ENCODE measurements around the gene CCT7. TPM values are rescaled to one million over a fixed set of nuclear protein-coding genes. Genes with fewer than 3 reads are reported as not detected.

Gene CCT7
- total and polyA plus RNA-seq, 10 of the 15 experiments (the other 5 are each of a cell fraction or from before 2014, with no cell fraction given) = 206 to 598 (median 486) TPM

GRCh38 chr2:73301636-73302035 lies 67.5 kb downstream of the CCT7 start:
- no peak overlapping the region for H3K4me3 ChIP-seq
- FAIRE-seq = no peak
- ATAC-seq = no peak
- SMC1A ChIA-PET (ENCODE audit: uncharacterized antibody, unreplicated experiment) = no interaction called here
- H3K79me2 ChIP-seq (ENCODE audit: control insufficient read depth, insufficient read depth, low read length) = no peaks in the 10 kb centered on the region
- in situ Hi-C loops (cut with MboI) = no loop called here
- CTCF ChIA-PET = no interaction called here
- 49% methylated on average over 4 of the region's 4 CpGs for WGBS (ENCODE audit: insufficient coverage, insufficient replicate concordance, low lambda C conversion rate, missing lambda C conversion rate)
- DNase-seq (ENCODE audit: low read depth, low spot score) = no peak
- no peak overlapping the region for H3K4me2 ChIP-seq (ENCODE audit: control insufficient read depth, insufficient read depth)
- POLR2A ChIA-PET = no interaction called here
- H3K27me3 ChIP-seq (replicated peaks in 1 of 2; ENCODE audit: control insufficient read depth in 2 of 2, insufficient read depth in 2 of 2, low read length in 1 of 2) = peaks cover 2 to 4% of the 10 kb centered on the region in 2 experiments; a peak in 3 of 4 replicates
- no peaks in the 10 kb centered on the region for H3K9me3 ChIP-seq (replicated peaks; ENCODE audit: control insufficient read depth, insufficient read depth, low read length)
- H3K36me3 ChIP-seq (ENCODE audit: control insufficient read depth in 2 of 2, insufficient read depth in 2 of 2, low read length in 1 of 2) = no peaks in the 10 kb centered on the region
- H2AFZ ChIP-seq (ENCODE audit: control insufficient read depth, low read depth, low read length) = no peak overlapping the region
- no peaks in the 10 kb centered on the region for H3K4me1 ChIP-seq (ENCODE audit: control insufficient read depth, insufficient read depth, low read length)
- intact Hi-C loops (cut with micrococcal nuclease; ENCODE audit: unreplicated experiment) = no loop called here
- RAD21 ChIA-PET (ENCODE audit: unreplicated experiment) = no interaction called here
- no peak overlapping the region for H3K9ac ChIP-seq (ENCODE audit: control insufficient read depth, insufficient read depth, low read length)
- no peaks in the 10 kb centered on the region for H4K20me1 ChIP-seq (ENCODE audit: control insufficient read depth, insufficient read depth)
- no TSS peak for BruUV-seq (replicated peaks)
- H3K27ac ChIP-seq (ENCODE audit: control insufficient read depth, insufficient read depth) = no peak overlapping the region
- TF ChIP-seq ZNF592 (IDR thresholded peaks at IDR 0.05) = no peak
- TF ChIP-seq SMARCA5 (IDR thresholded peaks at IDR 0.05) = no peak
- TF ChIP-seq RAD51 (IDR thresholded peaks at IDR 0.05) = no peak
- TF ChIP-seq MTA2 (IDR thresholded peaks at IDR 0.05; ENCODE audit: low read depth) = no peak
- no peak for TF ChIP-seq NR2C1 (IDR thresholded peaks at IDR 0.05)
- TF ChIP-seq PBX3 (IDR thresholded peaks at IDR 0.05; ENCODE audit: insufficient replicate concordance, low read depth, low read length) = no peak
- no peak for TF ChIP-seq PAX5 (IDR thresholded peaks at IDR 0.05; ENCODE audit: borderline replicate concordance, low read depth, low read length)
- no peak for TF ChIP-seq TCF7 (IDR thresholded peaks at IDR 0.05; ENCODE audit: borderline replicate concordance)

Small RNA genes within 50 kb of the gene (small RNA-seq; reads per million reads assigned to genes)
- gene RNU6-111P = not detected

Other genes starting within 250 kb of the CCT7 start
Only the 7 nearest of the 8 such genes appear.
- not detected in 2 replicates for gene RAB11FIP5, start 121.4 kb upstream of the CCT7 start, total RNA-seq (2014; rRNA removed)
- not detected in 2 replicates for gene RAB11FIP5, start 121.4 kb upstream of the CCT7 start, total RNA-seq (2014; rRNA removed; fragmentation: Illumina TruSeq; extraction: Trizol)
- 0.05 and 0.08 TPM in 2 replicates for gene RAB11FIP5, start 121.4 kb upstream of the CCT7 start, total RNA-seq (2021)
- gene RAB11FIP5, start 121.4 kb upstream of the CCT7 start, polyA plus RNA-seq (2011; rRNA removed) = 0.01 and 0.20 TPM in 2 replicates
- gene RAB11FIP5, start 121.4 kb upstream of the CCT7 start, polyA plus RNA-seq (2014; fragmentation: Illumina TruSeq; extraction: Trizol) = not detected in 2 replicates
- under 1 TPM in 1 of 2 experiments, not detected in 1; 0.07 TPM for gene RAB11FIP5, start 121.4 kb upstream of the CCT7 start, polyA plus RNA-seq (2014; fragmentation: Nextera tagmentation; extraction: Ambion mirVana)
- gene RAB11FIP5, start 121.4 kb upstream of the CCT7 start, polyA plus RNA-seq (2014; rRNA removed) = 0.03 and 0.08 TPM in 2 replicates
- gene RAB11FIP5, start 121.4 kb upstream of the CCT7 start, polyA plus RNA-seq (2016; fragmentation: Nextera tagmentation; extraction: Ambion mirVana) = not detected
- not detected in 2 replicates for gene NOTO, start 31.7 kb upstream of the CCT7 start, total RNA-seq (2014; rRNA removed)
- gene NOTO, start 31.7 kb upstream of the CCT7 start, total RNA-seq (2014; rRNA removed; fragmentation: Illumina TruSeq; extraction: Trizol) = not detected in 2 replicates
- gene NOTO, start 31.7 kb upstream of the CCT7 start, total RNA-seq (2021) = not detected in 2 replicates
- not detected in 2 replicates for gene NOTO, start 31.7 kb upstream of the CCT7 start, polyA plus RNA-seq (2011; rRNA removed)
- gene NOTO, start 31.7 kb upstream of the CCT7 start, polyA plus RNA-seq (2014; fragmentation: Illumina TruSeq; extraction: Trizol) = not detected in 2 replicates
- gene NOTO, start 31.7 kb upstream of the CCT7 start, polyA plus RNA-seq (2014; fragmentation: Nextera tagmentation; extraction: Ambion mirVana) = not detected
- not detected in 2 replicates for gene NOTO, start 31.7 kb upstream of the CCT7 start, polyA plus RNA-seq (2014; rRNA removed)
- not detected for gene NOTO, start 31.7 kb upstream of the CCT7 start, polyA plus RNA-seq (2016; fragmentation: Nextera tagmentation; extraction: Ambion mirVana)
- 31.4 and 31.5 TPM in 2 replicates for gene SMYD5, start 20.1 kb upstream of the CCT7 start, total RNA-seq (2014; rRNA removed)
- 21.1 and 21.2 TPM in 2 replicates for gene SMYD5, start 20.1 kb upstream of the CCT7 start, total RNA-seq (2014; rRNA removed; fragmentation: Illumina TruSeq; extraction: Trizol)
- 30.8 and 34.4 TPM in 2 replicates for gene SMYD5, start 20.1 kb upstream of the CCT7 start, total RNA-seq (2021)
- 23.1 and 34.7 TPM in 2 replicates for gene SMYD5, start 20.1 kb upstream of the CCT7 start, polyA plus RNA-seq (2011; rRNA removed)
- gene SMYD5, start 20.1 kb upstream of the CCT7 start, polyA plus RNA-seq (2014; fragmentation: Illumina TruSeq; extraction: Trizol) = 29.9 and 35.3 TPM in 2 replicates
- 1 to 10 TPM; 6.1 to 6.6 TPM for gene SMYD5, start 20.1 kb upstream of the CCT7 start, polyA plus RNA-seq (2014; fragmentation: Nextera tagmentation; extraction: Ambion mirVana)
- 33.8 and 34.1 TPM in 2 replicates for gene SMYD5, start 20.1 kb upstream of the CCT7 start, polyA plus RNA-seq (2014; rRNA removed)
- gene SMYD5, start 20.1 kb upstream of the CCT7 start, polyA plus RNA-seq (2016; fragmentation: Nextera tagmentation; extraction: Ambion mirVana) = 10 to 100 TPM; 18.4 to 18.8 TPM
- gene PRADC1, start 1.1 kb upstream of the CCT7 start, total RNA-seq (2014; rRNA removed) = 16.9 and 18.6 TPM in 2 replicates
- 11.7 and 12.4 TPM in 2 replicates for gene PRADC1, start 1.1 kb upstream of the CCT7 start, total RNA-seq (2014; rRNA removed; fragmentation: Illumina TruSeq; extraction: Trizol)
- 13.4 and 15.7 TPM in 2 replicates for gene PRADC1, start 1.1 kb upstream of the CCT7 start, total RNA-seq (2021)
- 5.1 and 8.9 TPM in 2 replicates for gene PRADC1, start 1.1 kb upstream of the CCT7 start, polyA plus RNA-seq (2011; rRNA removed)
- 6.2 and 12.6 TPM in 2 replicates for gene PRADC1, start 1.1 kb upstream of the CCT7 start, polyA plus RNA-seq (2014; fragmentation: Illumina TruSeq; extraction: Trizol)
- 1 to 10 TPM; 3.7 to 8.1 TPM for gene PRADC1, start 1.1 kb upstream of the CCT7 start, polyA plus RNA-seq (2014; fragmentation: Nextera tagmentation; extraction: Ambion mirVana)
- gene PRADC1, start 1.1 kb upstream of the CCT7 start, polyA plus RNA-seq (2014; rRNA removed) = 14.9 and 16.1 TPM in 2 replicates
- gene PRADC1, start 1.1 kb upstream of the CCT7 start, polyA plus RNA-seq (2016; fragmentation: Nextera tagmentation; extraction: Ambion mirVana) = 10 to 100 TPM; 31.5 to 39.0 TPM
- 11.7 and 14.7 TPM in 2 replicates for gene FBXO41, start 50.2 kb downstream of the CCT7 start, total RNA-seq (2014; rRNA removed)
- 7.4 and 7.9 TPM in 2 replicates for gene FBXO41, start 50.2 kb downstream of the CCT7 start, total RNA-seq (2014; rRNA removed; fragmentation: Illumina TruSeq; extraction: Trizol)
- gene FBXO41, start 50.2 kb downstream of the CCT7 start, total RNA-seq (2021) = 37.0 and 38.9 TPM in 2 replicates
- 14.5 and 18.9 TPM in 2 replicates for gene FBXO41, start 50.2 kb downstream of the CCT7 start, polyA plus RNA-seq (2011; rRNA removed)
- 11.7 and 17.4 TPM in 2 replicates for gene FBXO41, start 50.2 kb downstream of the CCT7 start, polyA plus RNA-seq (2014; fragmentation: Illumina TruSeq; extraction: Trizol)
- 1 to 10 TPM; 1.9 to 2.0 TPM for gene FBXO41, start 50.2 kb downstream of the CCT7 start, polyA plus RNA-seq (2014; fragmentation: Nextera tagmentation; extraction: Ambion mirVana)
- 29.9 and 32.7 TPM in 2 replicates for gene FBXO41, start 50.2 kb downstream of the CCT7 start, polyA plus RNA-seq (2014; rRNA removed)
- 1 to 10 TPM; 2.8 to 4.1 TPM for gene FBXO41, start 50.2 kb downstream of the CCT7 start, polyA plus RNA-seq (2016; fragmentation: Nextera tagmentation; extraction: Ambion mirVana)
- not detected in 2 replicates for gene EGR4, start 59.2 kb downstream of the CCT7 start, total RNA-seq (2014; rRNA removed)
- gene EGR4, start 59.2 kb downstream of the CCT7 start, total RNA-seq (2014; rRNA removed; fragmentation: Illumina TruSeq; extraction: Trizol) = not detected in 2 replicates
- gene EGR4, start 59.2 kb downstream of the CCT7 start, total RNA-seq (2021) = 0.16 TPM in 1 of 2 replicates, not detected in the other
- gene EGR4, start 59.2 kb downstream of the CCT7 start, polyA plus RNA-seq (2011; rRNA removed) = not detected in 2 replicates
- not detected in 2 replicates for gene EGR4, start 59.2 kb downstream of the CCT7 start, polyA plus RNA-seq (2014; fragmentation: Illumina TruSeq; extraction: Trizol)
- gene EGR4, start 59.2 kb downstream of the CCT7 start, polyA plus RNA-seq (2014; fragmentation: Nextera tagmentation; extraction: Ambion mirVana) = not detected
- gene EGR4, start 59.2 kb downstream of the CCT7 start, polyA plus RNA-seq (2014; rRNA removed) = not detected in 2 replicates
- gene EGR4, start 59.2 kb downstream of the CCT7 start, polyA plus RNA-seq (2016; fragmentation: Nextera tagmentation; extraction: Ambion mirVana) = under 1 TPM in 1 of 2 experiments, not detected in 1; 0.07 TPM
- 19.4 and 20.1 TPM in 2 replicates for gene ALMS1, start 151.5 kb downstream of the CCT7 start, total RNA-seq (2014; rRNA removed)
- gene ALMS1, start 151.5 kb downstream of the CCT7 start, total RNA-seq (2014; rRNA removed; fragmentation: Illumina TruSeq; extraction: Trizol) = 23.9 and 25.8 TPM in 2 replicates
- gene ALMS1, start 151.5 kb downstream of the CCT7 start, total RNA-seq (2021) = 16.1 and 16.8 TPM in 2 replicates
- gene ALMS1, start 151.5 kb downstream of the CCT7 start, polyA plus RNA-seq (2011; rRNA removed) = 12.5 and 14.4 TPM in 2 replicates
- 13.2 and 14.3 TPM in 2 replicates for gene ALMS1, start 151.5 kb downstream of the CCT7 start, polyA plus RNA-seq (2014; fragmentation: Illumina TruSeq; extraction: Trizol)
- gene ALMS1, start 151.5 kb downstream of the CCT7 start, polyA plus RNA-seq (2014; fragmentation: Nextera tagmentation; extraction: Ambion mirVana) = 1 to 10 TPM; 1.1 to 2.2 TPM
- gene ALMS1, start 151.5 kb downstream of the CCT7 start, polyA plus RNA-seq (2014; rRNA removed) = 8.7 and 9.3 TPM in 2 replicates
- gene ALMS1, start 151.5 kb downstream of the CCT7 start, polyA plus RNA-seq (2016; fragmentation: Nextera tagmentation; extraction: Ambion mirVana) = 1 to 10 TPM; 4.4 to 4.7 TPM